HepG2 (cell line): ENCODE results near the gene CRNKL1. TPM values are rescaled to one million over a fixed set of nuclear protein-coding genes. Genes with fewer than 3 reads are reported as not detected.

Source experiments
- ARNTL ChIP-seq: sonication (generic); formaldehyde crosslinking; IDR thresholded peaks from 2 replicates; pipeline ENCODE4 v1.4.0; 2020; ENCODE audit warnings: mild to moderate bottlenecking, missing genetic modification reagents
- ATM ChIP-seq: fragments of 450-650 bp; IDR thresholded peaks from 2 replicates; pipeline ENCODE4 v1.7.1; 2017; ENCODE audit warnings: mild to moderate bottlenecking, borderline replicate concordance
- CEBPG ChIP-seq: IDR thresholded peaks from 2 replicates; pipeline ENCODE4 v1.6.1; 2016
- DR1 ChIP-seq: sonication (generic); formaldehyde crosslinking; IDR thresholded peaks from 2 replicates; pipeline ENCODE4 v1.8.0; 2021; ENCODE audit warnings: mild to moderate bottlenecking, missing genetic modification reagents, inconsistent platforms
- ETV6 ChIP-seq: sonication (generic); formaldehyde crosslinking; conservative IDR thresholded peaks from 2 replicates; pipeline ENCODE4 v1.4.0; 2020; ENCODE audit warnings: missing genetic modification reagents
- HNRNPK ChIP-seq: fragments of 200-400 bp; formaldehyde crosslinking; IDR thresholded peaks from 2 replicates; pipeline ENCODE4 v1.6.1; 2018; ENCODE audit warnings: low read length, low read depth, moderate library complexity, mild to moderate bottlenecking; ENCODE audit not compliant: poor library complexity, severe bottlenecking
- KDM4B ChIP-seq: sonication (generic); formaldehyde crosslinking; IDR thresholded peaks from 2 replicates; pipeline ENCODE4 v1.4.0; 2020; ENCODE audit warnings: missing genetic modification reagents
- MIER3 ChIP-seq: IDR thresholded peaks from 2 replicates; pipeline ENCODE4 v1.6.1; 2016; ENCODE audit warnings: missing compliant biosample characterization, borderline replicate concordance
- MTF1 ChIP-seq: sonication (generic); formaldehyde crosslinking; IDR thresholded peaks from 2 replicates; pipeline ENCODE4 v1.5.0; 2020; ENCODE audit warnings: missing genetic modification reagents
- MYNN ChIP-seq: sonication (generic); formaldehyde crosslinking; IDR thresholded peaks from 2 replicates; pipeline ENCODE4 v1.4.0; 2020; ENCODE audit warnings: mild to moderate bottlenecking, low read depth, missing genetic modification reagents
- NR2C2 ChIP-seq: sonication (generic); formaldehyde crosslinking; IDR thresholded peaks from 2 replicates; pipeline ENCODE4 v1.4.0; 2020; ENCODE audit warnings: missing genetic modification reagents, mild to moderate bottlenecking, moderate library complexity, borderline replicate concordance
- NR2F1 ChIP-seq, 2 experiments: fragments of 450-650 bp in 1 of 2; formaldehyde crosslinking in 1 of 2; IDR thresholded peaks; 2 replicates each; pipeline versions ENCODE4 v1.5.0 to v1.6.1; 2016 to 2020; ENCODE audit warnings: mild to moderate bottlenecking in 1 of 2, missing compliant biosample characterization in 1 of 2, missing genetic modification reagents in 1 of 2, moderate library complexity in 1 of 2
- PLRG1 ChIP-seq: fragments of 450-650 bp; conservative IDR thresholded peaks from 2 replicates; pipeline ENCODE4 v1.6.1; 2016
- SAFB2 ChIP-seq: sonication (generic); formaldehyde crosslinking; IDR thresholded peaks from 2 replicates; pipeline ENCODE4 v1.5.1; 2020; ENCODE audit warnings: missing genetic modification reagents, low read depth, mild to moderate bottlenecking, borderline replicate concordance
- SMYD3 ChIP-seq: sonication (generic); formaldehyde crosslinking; IDR thresholded peaks from 2 replicates; pipeline ENCODE4 v1.8.1; 2023; ENCODE audit warnings: mild to moderate bottlenecking, missing genetic modification reagents
- SNAI1 ChIP-seq: sonication (generic); formaldehyde crosslinking; IDR thresholded peaks from 2 replicates; pipeline ENCODE4 v1.5.0; 2020; ENCODE audit warnings: mild to moderate bottlenecking, missing genetic modification reagents, borderline replicate concordance
- ZNF180 ChIP-seq: sonication (generic); formaldehyde crosslinking; IDR thresholded peaks from 2 replicates; pipeline ENCODE4 v1.4.0; 2020; ENCODE audit warnings: low read depth, missing genetic modification reagents, borderline replicate concordance
- ZNF260 ChIP-seq: sonication (generic); formaldehyde crosslinking; IDR thresholded peaks from 2 replicates; pipeline ENCODE4 v1.4.0; 2020; ENCODE audit warnings: missing genetic modification reagents, low read depth, mild to moderate bottlenecking, borderline replicate concordance
- ZNF33B ChIP-seq: sonication (generic); formaldehyde crosslinking; IDR thresholded peaks from 2 replicates; pipeline ENCODE4 v1.5.1; 2020; ENCODE audit warnings: mild to moderate bottlenecking, missing genetic modification reagents
- ZNF703 ChIP-seq: sonication (generic); formaldehyde crosslinking; IDR thresholded peaks from 2 replicates; pipeline ENCODE4 v1.5.1; 2020; ENCODE audit warnings: missing genetic modification reagents, mild to moderate bottlenecking, moderate library complexity, borderline replicate concordance
- polyA plus RNA-seq, 8 experiments: library from polyadenylated mRNA; depleted of rRNA in 3 of 8; stranded (reverse) in 7 of 8; unstranded in 1 of 8; fragments of >200 nt; fragmentation: Illumina TruSeq in 4 of 8; extraction: Trizol in 4 of 8; gene quantifications; 2 replicates each; pipeline versions ENCODE4 v1.2.1 to v1.2.3, GENCODE V29; 2011 to 2016; ENCODE audit warnings: low read depth in 4 of 8, missing spikeins in 1 of 8, mixed read lengths in 1 of 8; ENCODE audit not compliant: insufficient read depth in 1 of 8
- total RNA-seq, 5 experiments: library from RNA; depleted of rRNA; stranded (reverse); fragments of >200 nt; fragmentation: Illumina TruSeq; extraction: Trizol; gene quantifications; 2 replicates each; pipeline ENCODE4 v1.2.3, GENCODE V29; 2016; ENCODE audit warnings: low read depth in 1 of 5
- TF ChIP-seq, protein P1 (sequence below): sonication (generic); formaldehyde crosslinking; conservative IDR thresholded peaks from 2 replicates; pipeline ENCODE4 v1.4.0; 2020; ENCODE audit warnings: missing genetic modification reagents
- TF ChIP-seq, protein P2 (sequence below): sonication (generic); formaldehyde crosslinking; IDR thresholded peaks from 2 replicates; pipeline ENCODE4 v1.4.0; 2020; ENCODE audit warnings: missing genetic modification reagents
- TF ChIP-seq, protein P3 (sequence below): IDR thresholded peaks from 2 replicates; pipeline ENCODE4 v1.6.1; 2016; ENCODE audit warnings: mild to moderate bottlenecking, missing biosample characterization, missing genetic modification reagents

The CRNKL1 gene
- total and polyA plus RNA-seq, 2 of the 13 experiments (the other 11 are each of a cell fraction or from before 2014, with no cell fraction given) = 12.3 to 64.5 TPM

DNA sequence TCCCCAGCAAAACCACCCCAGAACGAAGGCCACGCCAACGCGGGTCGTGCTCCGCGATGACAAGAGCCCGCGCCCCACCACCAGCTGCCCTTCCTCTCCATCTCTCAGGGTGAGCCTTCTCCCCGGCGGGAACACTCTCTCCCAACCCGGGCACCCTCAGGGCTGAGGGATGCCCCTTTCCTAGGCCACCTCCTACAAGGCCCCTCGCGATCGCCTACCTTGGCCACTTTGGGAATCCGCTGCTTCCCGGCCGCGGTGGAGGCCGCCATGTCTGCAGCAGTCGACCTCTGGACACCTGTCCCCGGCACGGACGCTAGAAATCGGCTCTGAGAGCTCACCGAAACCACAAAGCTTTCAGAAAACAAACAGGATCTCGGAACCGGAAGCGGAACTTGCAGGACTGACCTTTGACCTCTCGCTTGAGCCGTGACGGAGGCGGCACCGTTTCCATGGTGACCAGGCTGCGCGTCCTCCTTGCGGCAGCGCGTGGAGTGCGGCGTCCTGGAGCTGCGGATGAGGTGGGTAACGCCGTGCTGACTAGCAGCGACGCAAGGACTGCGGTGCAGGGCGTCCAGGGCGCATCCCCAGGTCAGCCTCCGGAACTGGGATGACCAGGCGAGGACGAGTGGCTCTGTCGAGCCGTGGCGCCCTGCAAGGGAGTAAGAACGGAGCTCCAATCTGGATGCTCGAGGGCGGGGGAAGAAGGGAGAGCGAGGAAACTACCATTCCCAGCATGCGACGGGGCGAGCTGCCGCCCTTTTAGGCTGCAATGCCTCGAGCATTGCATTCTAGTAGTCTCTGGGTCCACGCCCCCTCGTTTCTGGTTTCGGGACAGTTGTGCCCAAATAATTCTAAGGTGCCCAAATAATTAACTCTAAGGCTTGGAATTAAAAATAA, at the start of gene CRNKL1, which contains the start of gene CFAP61 (continued):
- TF ChIP-seq, protein P1, sequence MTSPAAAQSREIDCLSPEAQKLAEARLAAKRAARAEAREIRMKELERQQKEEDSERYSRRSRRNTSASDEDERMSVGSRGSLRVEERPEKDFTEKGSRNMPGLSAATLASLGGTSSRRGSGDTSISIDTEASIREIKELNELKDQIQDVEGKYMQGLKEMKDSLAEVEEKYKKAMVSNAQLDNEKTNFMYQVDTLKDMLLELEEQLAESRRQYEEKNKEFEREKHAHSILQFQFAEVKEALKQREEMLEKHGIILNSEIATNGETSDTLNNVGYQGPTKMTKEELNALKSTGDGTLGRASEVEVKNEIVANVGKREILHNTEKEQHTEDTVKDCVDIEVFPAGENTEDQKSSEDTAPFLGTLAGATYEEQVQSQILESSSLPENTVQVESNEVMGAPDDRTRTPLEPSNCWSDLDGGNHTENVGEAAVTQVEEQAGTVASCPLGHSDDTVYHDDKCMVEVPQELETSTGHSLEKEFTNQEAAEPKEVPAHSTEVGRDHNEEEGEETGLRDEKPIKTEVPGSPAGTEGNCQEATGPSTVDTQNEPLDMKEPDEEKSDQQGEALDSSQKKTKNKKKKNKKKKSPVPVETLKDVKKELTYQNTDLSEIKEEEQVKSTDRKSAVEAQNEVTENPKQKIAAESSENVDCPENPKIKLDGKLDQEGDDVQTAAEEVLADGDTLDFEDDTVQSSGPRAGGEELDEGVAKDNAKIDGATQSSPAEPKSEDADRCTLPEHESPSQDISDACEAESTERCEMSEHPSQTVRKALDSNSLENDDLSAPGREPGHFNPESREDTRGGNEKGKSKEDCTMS = no peak
- TF ChIP-seq ETV6 (CRISPR knock-in tag) (0 out of 2 replicates have a peak, but pooled peaks have one; percentile 37), SMYD3 (CRISPR knock-in tag) (no peak; the same call in 1 of the 2 replicates), ZNF703 (no peak), PLRG1 (no peak), NR2C2 (peak; percentile 100), SNAI1 (no peak; the same call in 1 of the 2 replicates), SAFB2 (CRISPR knock-in tag) (peak; percentile 98), MTF1 (CRISPR knock-in tag) (no peak), HNRNPK (no peak), ZNF33B (CRISPR knock-in tag) (peak; percentile 95), CEBPG (CRISPR knock-in tag) (peak; percentile 48; the same call in 1 of the 2 replicates), NR2F1 (CRISPR knock-in tag; IDR thresholded peaks at IDR 0.05) (peak; percentile 76 to 83; a peak in 3 of 4 replicates), ZNF260 (CRISPR knock-in tag) (0 out of 2 replicates have a peak, but pooled peaks have one; percentile 50), DR1 (CRISPR knock-in tag) (peak; percentile 92), ATM (no peak), MIER3 (CRISPR knock-in tag) (peak; percentile 96), KDM4B (CRISPR knock-in tag) (peak; percentile 89; the same call in 1 of the 2 replicates), ARNTL (CRISPR knock-in tag) (peak; percentile 69), ZNF180 (peak; percentile 100; the same call in 1 of the 2 replicates), MYNN (CRISPR knock-in tag) (no peak)
- TF ChIP-seq, protein P2, sequence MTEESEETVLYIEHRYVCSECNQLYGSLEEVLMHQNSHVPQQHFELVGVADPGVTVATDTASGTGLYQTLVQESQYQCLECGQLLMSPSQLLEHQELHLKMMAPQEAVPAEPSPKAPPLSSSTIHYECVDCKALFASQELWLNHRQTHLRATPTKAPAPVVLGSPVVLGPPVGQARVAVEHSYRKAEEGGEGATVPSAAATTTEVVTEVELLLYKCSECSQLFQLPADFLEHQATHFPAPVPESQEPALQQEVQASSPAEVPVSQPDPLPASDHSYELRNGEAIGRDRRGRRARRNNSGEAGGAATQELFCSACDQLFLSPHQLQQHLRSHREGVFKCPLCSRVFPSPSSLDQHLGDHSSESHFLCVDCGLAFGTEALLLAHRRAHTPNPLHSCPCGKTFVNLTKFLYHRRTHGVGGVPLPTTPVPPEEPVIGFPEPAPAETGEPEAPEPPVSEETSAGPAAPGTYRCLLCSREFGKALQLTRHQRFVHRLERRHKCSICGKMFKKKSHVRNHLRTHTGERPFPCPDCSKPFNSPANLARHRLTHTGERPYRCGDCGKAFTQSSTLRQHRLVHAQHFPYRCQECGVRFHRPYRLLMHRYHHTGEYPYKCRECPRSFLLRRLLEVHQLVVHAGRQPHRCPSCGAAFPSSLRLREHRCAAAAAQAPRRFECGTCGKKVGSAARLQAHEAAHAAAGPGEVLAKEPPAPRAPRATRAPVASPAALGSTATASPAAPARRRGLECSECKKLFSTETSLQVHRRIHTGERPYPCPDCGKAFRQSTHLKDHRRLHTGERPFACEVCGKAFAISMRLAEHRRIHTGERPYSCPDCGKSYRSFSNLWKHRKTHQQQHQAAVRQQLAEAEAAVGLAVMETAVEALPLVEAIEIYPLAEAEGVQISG = peak; percentile 97
- TF ChIP-seq, protein P3, sequence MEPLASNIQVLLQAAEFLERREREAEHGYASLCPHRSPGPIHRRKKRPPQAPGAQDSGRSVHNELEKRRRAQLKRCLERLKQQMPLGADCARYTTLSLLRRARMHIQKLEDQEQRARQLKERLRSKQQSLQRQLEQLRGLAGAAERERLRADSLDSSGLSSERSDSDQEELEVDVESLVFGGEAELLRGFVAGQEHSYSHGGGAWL (CRISPR knock-in tag) = peak; percentile 98
